H1 (cell line): ENCODE results near the gene ZNF513. TPM values are rescaled to one million over a fixed set of nuclear protein-coding genes. Genes with fewer than 3 reads are reported as not detected.
"Not testable (repeated sequence)": the region's sequence is repeated elsewhere in the genome, so short reads cannot be mapped to it uniquely, and the experiment has no call there.

ENCODE experiments used
- CTCF ChIA-PET: fragments of 300-600 bp; sonication (Branson Sonifier 250); formaldehyde crosslinking; loops from one replicate; lab custom pipeline; 2021; ENCODE audit not compliant: partially characterized antibody; lab: Charles Lee
- POLR2A ChIA-PET: fragments of 300-600 bp; sonication (Branson Sonifier 250); formaldehyde crosslinking; loops from one replicate; lab custom pipeline; 2021; ENCODE audit warnings: inconsistent platforms; ENCODE audit not compliant: partially characterized antibody; lab: Charles Lee
- DNase-seq, 2 experiments: peaks; one replicate each; pipeline versions ENCODE4 v3.0.0 to v3.0.0-alpha.2; 2010 to 2022; ENCODE audit warnings: low spot score in 2 of 2, low read depth in 1 of 2, mixed read lengths in 1 of 2
- FAIRE-seq: peaks from 2 replicates; lab custom pipeline; 2011; peaks lifted over from hg19 to GRCh38; lab: Jason Lieb, UNC
- H2AFZ ChIP-seq: 2 replicates; pipeline ENCODE4 v1.8.1; 2012; ENCODE audit warnings: low read length, inconsistent platforms
- H2AK5ac ChIP-seq: 2 replicates; pipeline ENCODE4 v1.6.1; 2013; ENCODE audit warnings: low read depth, low read length
- H2BK120ac ChIP-seq: replicated peaks from 2 replicates; pipeline ENCODE3; 2013; ENCODE audit warnings: low read depth, low read length, inconsistent platforms
- H2BK12ac ChIP-seq: 2 replicates; pipeline ENCODE4 v1.6.1; 2013; ENCODE audit warnings: low read depth, low read length
- H2BK15ac ChIP-seq: 2 replicates; pipeline ENCODE4 v1.6.1; 2013; ENCODE audit warnings: low read length
- H2BK20ac ChIP-seq: 2 replicates; pipeline ENCODE4 v1.6.1; 2013; ENCODE audit warnings: low read length
- H2BK5ac ChIP-seq: 2 replicates; pipeline ENCODE4 v1.6.1; 2013; ENCODE audit warnings: low read depth, low read length
- H3K14ac ChIP-seq: 2 replicates; pipeline ENCODE4 v1.6.1; 2013; ENCODE audit warnings: inconsistent platforms; ENCODE audit not compliant: insufficient read length
- H3K18ac ChIP-seq: 2 replicates; pipeline ENCODE4 v1.6.1; 2013; ENCODE audit warnings: low read length; ENCODE audit errors: extremely low read depth
- H3K23ac ChIP-seq: 2 replicates; pipeline ENCODE4 v1.6.1; 2013; ENCODE audit warnings: inconsistent platforms; ENCODE audit not compliant: insufficient read length
- H3K23me2 ChIP-seq: 2 replicates; pipeline ENCODE4 v1.6.1; 2013; ENCODE audit warnings: low read depth, low read length
- H3K27ac ChIP-seq: 2 replicates; pipeline ENCODE4 v1.6.1; 2011; ENCODE audit warnings: low read depth, low read length, inconsistent platforms
- H3K27me3 ChIP-seq, 4 experiments: replicated peaks in 1 of 4; 1 replicate in 1 of 4; 2 replicates in 3 of 4; pipeline versions ENCODE4 v1.6.1 to v1.8.1; 2011 to 2013; ENCODE audit warnings: low read length in 3 of 4, mild to moderate bottlenecking in 3 of 4, inconsistent platforms in 2 of 4, mixed read lengths in 2 of 4, moderate library complexity in 1 of 4; ENCODE audit not compliant: control insufficient read depth in 3 of 4, insufficient read depth in 3 of 4; ENCODE audit errors: extremely low read depth in 1 of 4
- H3K36me3 ChIP-seq, 4 experiments: 2 replicates each; pipeline versions ENCODE4 v1.6.1 to v1.8.1; 2011 to 2013; ENCODE audit warnings: mild to moderate bottlenecking in 4 of 4, low read length in 3 of 4, moderate library complexity in 2 of 4, control low read depth in 1 of 4, inconsistent platforms in 1 of 4; ENCODE audit not compliant: insufficient read depth in 4 of 4, control insufficient read depth in 2 of 4
- H3K4ac ChIP-seq: replicated peaks from 2 replicates; pipeline ENCODE3; 2013; ENCODE audit warnings: low read length, low read depth, mixed read lengths, inconsistent platforms; ENCODE audit not compliant: insufficient read length
- H3K4me1 ChIP-seq, 4 experiments: replicated peaks in 1 of 4; 1 replicate in 1 of 4; 2 replicates in 3 of 4; pipeline versions ENCODE4 v1.6.1 to v1.8.1; 2011 to 2013; ENCODE audit warnings: low read length in 3 of 4, inconsistent platforms in 2 of 4, mixed read lengths in 1 of 4; ENCODE audit not compliant: insufficient read depth in 4 of 4, control insufficient read depth in 3 of 4
- H3K4me2 ChIP-seq, 2 experiments: 2 replicates each; pipeline versions ENCODE4 v1.6.1 to v1.8.1; 2011 to 2013; ENCODE audit warnings: low read depth in 2 of 2, low read length in 2 of 2, control low read depth in 1 of 2, inconsistent platforms in 1 of 2, mild to moderate bottlenecking in 1 of 2; ENCODE audit not compliant: insufficient read depth in 1 of 2
- H3K4me3 ChIP-seq, 4 experiments: fragments of 200-600, 300-600 bp in 1 of 4; sonication (generic), shearing (Covaris generic), sonication (Bioruptor Twin) in 1 of 4; 2 replicates each; pipeline versions ENCODE4 v1.5.1 to v1.8.1; 2011 to 2016; ENCODE audit warnings: low read length in 4 of 4, low read depth in 3 of 4, control low read depth in 2 of 4, inconsistent platforms in 2 of 4, mild to moderate bottlenecking in 2 of 4, mixed read lengths in 1 of 4, moderate library complexity in 1 of 4; ENCODE audit not compliant: insufficient read depth in 2 of 4; ENCODE audit errors: extremely low read depth in 1 of 4
- H3K56ac ChIP-seq: replicated peaks from 2 replicates; pipeline ENCODE3; 2013; ENCODE audit warnings: low read depth, mild to moderate bottlenecking, mixed read lengths, low read length, inconsistent platforms; ENCODE audit not compliant: insufficient read length
- H3K79me1 ChIP-seq: 2 replicates; pipeline ENCODE4 v1.6.1; 2013; ENCODE audit warnings: low read depth, low read length, control low read depth
- H3K79me2 ChIP-seq, 2 experiments: 2 replicates each; pipeline versions ENCODE4 v1.6.1 to v1.8.1; 2012 to 2013; ENCODE audit warnings: low read length in 2 of 2, mild to moderate bottlenecking in 2 of 2, inconsistent platforms in 1 of 2; ENCODE audit not compliant: insufficient read depth in 2 of 2, control insufficient read depth in 1 of 2
- H3K9ac ChIP-seq, 4 experiments: replicated peaks in 1 of 4; 1 replicate in 1 of 4; 2 replicates in 3 of 4; pipeline versions ENCODE4 v1.6.1 to v1.8.1; 2011 to 2013; ENCODE audit warnings: low read depth in 3 of 4, low read length in 3 of 4, control low read depth in 2 of 4, mild to moderate bottlenecking in 2 of 4, moderate library complexity in 2 of 4, inconsistent platforms in 1 of 4; ENCODE audit errors: extremely low read depth in 1 of 4
- H3K9me3 ChIP-seq, 2 experiments: 2 replicates each; pipeline versions ENCODE4 v1.6.1 to v1.8.1; 2012 to 2013; ENCODE audit warnings: mild to moderate bottlenecking in 2 of 2, moderate library complexity in 2 of 2, control low read depth in 1 of 2, inconsistent platforms in 1 of 2, low read depth in 1 of 2, low read length in 1 of 2, mixed read lengths in 1 of 2; ENCODE audit not compliant: insufficient read depth in 2 of 2
- H4K20me1 ChIP-seq, 2 experiments: replicated peaks in 1 of 2; 2 replicates each; pipeline versions ENCODE3 to v1.8.1; 2011 to 2013; ENCODE audit warnings: inconsistent platforms in 2 of 2, low read length in 2 of 2, mild to moderate bottlenecking in 1 of 2; ENCODE audit not compliant: insufficient read depth in 2 of 2, control insufficient read depth in 1 of 2
- H4K5ac ChIP-seq: 2 replicates; pipeline ENCODE4 v1.6.1; 2013; ENCODE audit warnings: low read length, low read depth, mixed read lengths, inconsistent platforms; ENCODE audit not compliant: insufficient read length
- H4K8ac ChIP-seq: 2 replicates; pipeline ENCODE4 v1.8.0; 2013; ENCODE audit warnings: mild to moderate bottlenecking, moderate library complexity, low read length, inconsistent platforms; ENCODE audit not compliant: insufficient read depth; ENCODE audit errors: extremely low read depth
- H4K91ac ChIP-seq: replicated peaks from 2 replicates; pipeline ENCODE3; 2013; ENCODE audit warnings: low read length, mixed read lengths, inconsistent platforms; ENCODE audit not compliant: insufficient read length
- WGBS, 2 experiments: shearing (Covaris generic) in 1 of 2; methylation state at CpG; one replicate each; pipeline versions ENCODE4 v1.1.6 to v1.1.7; 2013 to 2015; ENCODE audit warnings: low lambda C conversion rate in 2 of 2, mixed read lengths in 2 of 2, inconsistent platforms in 1 of 2, low coverage in 1 of 2, missing lambda C conversion rate in 1 of 2; ENCODE audit not compliant: insufficient replicate concordance in 2 of 2, insufficient coverage in 1 of 2, insufficient read length in 1 of 2; ENCODE audit errors: extremely low coverage in 1 of 2, missing lambda C conversion rate in 1 of 2; 5-methylcytosine and 5-hydroxymethylcytosine counted together
- polyA plus RNA-seq, 7 experiments: library from polyadenylated mRNA; depleted of rRNA in 3 of 7; stranded (reverse) in 5 of 7; unstranded in 2 of 7; fragments of >200 nt in 5 of 7; fragments of 200-250 nt in 2 of 7; gene quantifications; 1 replicate in 5 of 7; 2 replicates in 1 of 7; 4 replicates in 1 of 7; pipeline versions ENCODE4 v1.2.1 to v1.2.3, GENCODE V29; 2011 to 2013; ENCODE audit warnings: missing spikeins in 2 of 7, mixed read lengths in 2 of 7
- total RNA-seq: library from RNA; stranded (reverse); fragmentation: NEBNext Ultra II Directional; extraction: Animal tissue kit (Norgen Biotek cat#: 25700); gene quantifications from 2 replicates; pipeline ENCODE4 v1.2.1, GENCODE V29; 2021

Gene ZNF513
- total and polyA plus RNA-seq, 2 of the 8 experiments (the other 6 are each of a cell fraction or from before 2014, with no cell fraction given), result 17.3 to 29.5 TPM

GRCh38 chr2:27425039-27425438, 44.5 kb upstream of the ZNF513 start:
- not testable (repeated sequence) for H2BK120ac ChIP-seq, H2BK15ac ChIP-seq, H3K9ac ChIP-seq, H2BK12ac ChIP-seq, H4K8ac ChIP-seq, FAIRE-seq, H3K23me2 ChIP-seq, H2AK5ac ChIP-seq, H2BK5ac ChIP-seq, H4K91ac ChIP-seq, H4K20me1 ChIP-seq, H3K18ac ChIP-seq, DNase-seq, H3K79me1 ChIP-seq, H4K5ac ChIP-seq, H3K4me1 ChIP-seq, H3K9me3 ChIP-seq, H3K27me3 ChIP-seq, H2BK20ac ChIP-seq, H3K23ac ChIP-seq, H3K56ac ChIP-seq, H3K27ac ChIP-seq, H3K4me3 ChIP-seq, H2AFZ ChIP-seq, H3K36me3 ChIP-seq, H3K4ac ChIP-seq, H3K79me2 ChIP-seq, H3K14ac ChIP-seq, H3K4me2 ChIP-seq
- CTCF ChIA-PET, result interaction anchor here (0.7 to 1.9 kb wide), 3 partner anchors 15 to 286 kb away, joined by 3 to 4 read pairs (median 3); partner anchors contain the start of gene PRR30
- WGBS, 2 experiments, result 95% methylated on average over 10 of the region's 10 CpGs; no CpG with 5 or more reads in 1 of the 2 experiments
- POLR2A ChIA-PET, result interaction anchor here (0.6 kb wide), 1 partner anchor 13 kb away, joined by 3 read pairs; no protein-coding TSS in a partner anchor
